Measurements from ENCODE around the gene PNPLA6.

PNPLA6 gene

GRCh38 chr19:7602935-7603497 lies 67.5 kb downstream of the PNPLA6 start:
- no peak for DNase-seq

GRCh38 chr19:7603919-7604318 lies 68.4 kb downstream of the PNPLA6 start:
- DNase-seq, result no peak

GRCh38 chr19:7605490-7606222 lies 70.1 kb downstream of the PNPLA6 start:
- DNase-seq, result no peak

GRCh38 chr19:7606289-7606688 lies 70.8 kb downstream of the PNPLA6 start:
- no peak for DNase-seq

- no peak for DNase-seq
Observed at GRCh38 chr19:7607212-7607873, 71.8 kb downstream of the PNPLA6 start.

- no peak for DNase-seq
Observed at GRCh38 chr19:7607874-7608560, 72.5 kb downstream of the PNPLA6 start.

- DNase-seq, result no peak
Observed at GRCh38 chr19:7610491-7611240, 75.1 kb downstream of the PNPLA6 start.

Measured in effector CD8-positive, alpha-beta T cell (primary cell).